CD4-positive, alpha-beta T cell treated with Interleukin-2 at 100 ng/mL for 4 hours (primary cell): Measurements from ENCODE around the gene NEUROD2.

Experiments used
- DNase-seq: peaks from one replicate; pipeline ENCODE4 v3.0.0-alpha.2; 2020; ENCODE audit warnings: low spot score

The NEUROD2 gene

GRCh38 chr17:39635614-39636176 lies 28.0 kb upstream of the NEUROD2 start:
- no peak for DNase-seq

- DNase-seq: peak; percentile 58
These were observed 26.7 kb upstream of the NEUROD2 start for GRCh38 chr17:39634384-39634871.

- DNase-seq: no peak
These were observed 26.0 kb upstream of the NEUROD2 start for GRCh38 chr17:39633570-39634183.

- no peak for DNase-seq
These were observed 24.6 kb upstream of the NEUROD2 start for GRCh38 chr17:39632153-39632941.

GRCh38 chr17:39631403-39631802 lies 23.7 kb upstream of the NEUROD2 start:
- DNase-seq: no peak

GRCh38 chr17:39629898-39630297 lies 22.2 kb upstream of the NEUROD2 start:
- DNase-seq: no peak

GRCh38 chr17:39629494-39629880 lies 21.8 kb upstream of the NEUROD2 start:
- no peak for DNase-seq

- no peak for DNase-seq
These were observed 21.2 kb upstream of the NEUROD2 start for GRCh38 chr17:39628655-39629493.

GRCh38 chr17:39627712-39628516 lies 20.2 kb upstream of the NEUROD2 start:
- DNase-seq: no peak

GRCh38 chr17:39627047-39627711 lies 19.5 kb upstream of the NEUROD2 start:
- DNase-seq: no peak

- DNase-seq: no peak
These were observed 18.7 kb upstream of the NEUROD2 start, which contains the start of gene PPP1R1B for GRCh38 chr17:39626171-39627046. Gene PPP1R1B, plus strand, starts transcription at chr17:39626952. Its CDS starts 441 bp downstream, at chr17:39627393.

- no peak for DNase-seq
These were observed 17.6 kb upstream of the NEUROD2 start for GRCh38 chr17:39625198-39625785.

- DNase-seq: no peak
These were observed 16.6 kb upstream of the NEUROD2 start for GRCh38 chr17:39624313-39624712.

- peak; percentile 88 for DNase-seq
These were observed 15.7 kb upstream of the NEUROD2 start for GRCh38 chr17:39623356-39623950.

GRCh38 chr17:39622380-39623006 lies 14.8 kb upstream of the NEUROD2 start:
- DNase-seq: peak; percentile 67

- peak; percentile 90 for DNase-seq
These were observed 14.0 kb upstream of the NEUROD2 start for GRCh38 chr17:39621523-39622379.

GRCh38 chr17:39619786-39620101 lies 12.0 kb upstream of the NEUROD2 start:
- DNase-seq: no peak
